NCI-H1048 (cell line): ENCODE measurements around the gene MBOAT2.

Experiments
- DNase-seq: peaks from one replicate; lab custom pipeline; 2025; lab: John Stamatoyannopoulos, UW

The MBOAT2 gene

DNA sequence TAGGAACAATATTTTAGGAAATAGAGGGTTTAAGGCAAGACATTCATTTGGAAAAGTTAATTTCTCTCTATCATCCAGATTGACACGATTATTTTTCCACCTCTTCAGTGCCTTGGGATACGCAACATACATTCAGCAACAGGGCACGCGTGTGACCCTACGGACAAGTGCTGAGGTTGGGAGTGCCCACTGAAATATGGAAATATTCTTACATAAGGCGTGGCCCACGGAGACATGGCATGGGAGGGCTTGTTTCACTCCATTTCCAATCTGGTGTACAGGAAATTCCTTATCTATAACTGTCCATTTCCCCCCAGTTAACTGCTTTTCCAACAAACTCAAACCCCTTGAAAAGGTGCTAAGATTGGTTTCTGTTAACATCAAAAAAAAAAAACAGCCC lies 145.2 kb downstream of the MBOAT2 start:
- no peak for DNase-seq

DNA sequence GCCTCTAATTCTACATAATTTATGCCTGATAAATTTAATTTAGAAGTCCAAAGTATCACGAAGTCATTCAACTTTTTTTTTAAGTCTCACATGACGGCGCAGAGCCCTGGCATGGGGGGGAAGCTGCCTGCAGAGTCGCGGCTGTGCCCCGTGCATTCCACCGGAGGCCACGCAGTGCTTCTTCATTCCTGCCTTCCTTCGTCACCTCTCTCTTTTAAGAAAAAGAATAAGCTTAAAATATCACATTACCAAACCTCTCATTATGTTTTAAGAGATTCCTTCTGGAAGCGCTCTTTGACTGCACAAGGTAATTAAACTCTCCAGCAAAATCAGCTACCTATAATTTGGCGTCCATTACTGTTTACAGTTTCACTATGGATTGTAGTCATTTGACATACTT lies 145.8 kb downstream of the MBOAT2 start:
- no peak for DNase-seq

DNA sequence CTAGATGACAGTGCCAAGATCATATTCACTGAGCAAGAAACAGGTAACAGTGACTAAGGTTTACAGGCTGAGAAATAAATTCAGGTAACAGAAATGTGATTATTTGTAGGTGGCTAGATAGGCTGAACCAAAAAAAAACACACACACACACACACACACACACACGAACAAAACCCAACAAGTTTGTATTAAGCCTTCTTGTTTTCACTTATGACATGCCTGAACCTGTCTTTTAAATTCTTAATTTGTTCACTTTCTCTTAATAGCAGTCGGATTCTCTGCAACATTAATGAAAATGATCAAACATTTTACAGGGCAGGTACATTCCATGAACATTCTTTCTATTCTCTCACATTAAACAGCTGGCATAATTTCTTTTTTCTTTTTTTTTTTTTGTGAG lies 147.3 kb downstream of the MBOAT2 start:
- DNase-seq: no peak

DNA sequence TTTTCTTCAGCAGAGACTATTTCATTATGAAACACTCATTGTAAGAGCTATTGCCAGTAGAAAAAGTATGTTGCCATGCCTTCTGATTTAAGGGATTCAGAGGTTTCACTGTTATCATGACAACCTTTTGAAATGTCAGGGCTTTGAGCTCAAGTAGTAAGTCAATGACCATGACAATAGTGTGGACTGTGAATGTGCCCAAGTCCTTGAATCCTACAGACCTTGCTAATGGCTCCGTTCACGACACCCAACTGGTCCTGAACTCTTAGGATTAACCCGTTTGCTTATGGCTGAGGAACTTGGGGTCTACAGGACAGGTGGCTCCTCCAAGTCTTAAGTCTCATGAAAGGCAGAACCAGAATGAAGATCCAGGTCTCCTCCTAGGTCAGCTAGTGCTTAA lies 148.5 kb downstream of the MBOAT2 start:
- DNase-seq: no peak

DNA sequence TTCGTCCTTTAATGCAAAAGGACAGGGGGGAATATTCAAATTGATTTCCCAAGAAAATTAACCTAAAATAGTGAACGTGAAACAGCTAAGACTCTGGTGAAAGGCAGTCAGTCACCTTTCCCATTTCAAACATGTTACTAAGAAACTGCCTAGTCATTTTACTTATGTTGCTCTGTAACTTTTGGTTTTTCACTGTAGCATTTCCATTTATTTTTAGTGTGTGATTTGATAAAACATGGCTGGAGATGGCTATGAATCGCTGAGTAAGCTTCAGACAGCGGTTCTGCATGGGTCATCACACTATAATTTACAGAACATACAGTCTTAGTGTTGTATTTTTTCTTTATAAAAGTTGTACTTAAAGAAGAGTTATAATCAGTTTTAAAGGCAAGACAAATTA lies 150.1 kb downstream of the MBOAT2 start:
- no peak for DNase-seq

DNA sequence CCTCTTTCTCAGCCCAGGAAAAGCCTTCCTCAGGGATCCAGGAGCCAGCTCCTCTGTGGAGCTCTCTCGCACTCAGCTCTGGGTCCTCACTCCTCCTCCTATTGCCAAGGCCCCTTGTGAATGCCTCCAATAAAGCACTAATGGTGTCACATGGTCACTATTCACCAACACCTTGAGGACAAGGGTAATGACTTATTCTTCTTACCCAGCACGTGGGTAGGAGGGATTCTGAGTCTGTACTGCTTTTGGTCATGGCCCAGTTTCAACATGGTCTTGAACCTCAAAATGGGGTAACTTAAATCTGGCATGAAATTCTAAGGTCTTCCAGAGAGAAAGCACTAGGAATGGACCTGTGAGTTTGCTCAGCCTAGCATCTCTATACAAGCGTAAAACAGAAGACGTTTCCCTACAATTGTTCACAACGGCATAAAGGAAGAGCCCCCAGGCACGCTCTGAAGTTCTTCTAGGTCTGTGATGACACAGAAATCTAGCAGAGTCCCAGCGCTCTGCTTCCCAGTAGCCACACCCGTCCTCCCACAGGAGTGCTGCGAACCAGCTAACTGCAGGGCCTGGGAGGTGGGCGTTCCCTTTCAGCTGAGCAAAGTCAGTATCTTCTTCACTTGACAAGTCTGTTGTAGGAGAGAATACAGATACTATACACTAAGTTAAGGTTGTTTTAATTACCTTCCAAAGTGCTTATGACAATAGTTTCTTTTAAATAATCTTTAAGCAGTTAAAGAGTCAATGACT lies 151.5 kb downstream of the MBOAT2 start:
- no peak for DNase-seq

DNA sequence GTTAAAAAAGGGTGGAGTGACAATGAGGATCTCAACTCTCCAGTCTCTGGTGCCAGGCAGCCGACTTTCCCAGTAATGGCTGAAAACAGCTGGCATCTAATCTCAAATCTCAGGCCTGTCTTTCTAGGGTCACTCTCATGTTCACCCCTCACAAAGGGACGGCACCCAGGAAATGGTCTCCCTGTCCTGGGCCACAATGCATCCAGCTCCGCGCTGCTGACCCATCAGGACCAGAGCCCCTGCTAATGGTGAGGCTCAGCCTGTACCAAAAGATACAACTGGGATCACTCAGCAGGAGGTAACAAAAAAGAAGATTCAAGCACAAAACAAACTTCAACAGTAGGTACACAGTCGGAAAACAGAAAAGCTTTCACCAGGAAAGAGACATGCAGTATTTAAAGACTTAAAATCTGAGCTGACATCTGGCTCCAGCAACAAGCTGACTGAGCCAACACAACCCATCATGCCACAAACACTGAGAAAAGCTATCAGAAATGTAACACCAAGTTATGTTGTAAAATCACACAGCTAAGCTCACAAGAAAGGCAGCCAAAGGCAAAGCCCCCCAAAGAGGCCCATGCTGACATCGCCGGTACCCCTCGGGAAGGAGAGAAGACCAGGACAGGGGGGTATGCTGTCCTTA lies 152.5 kb downstream of the MBOAT2 start:
- DNase-seq: no peak

DNA sequence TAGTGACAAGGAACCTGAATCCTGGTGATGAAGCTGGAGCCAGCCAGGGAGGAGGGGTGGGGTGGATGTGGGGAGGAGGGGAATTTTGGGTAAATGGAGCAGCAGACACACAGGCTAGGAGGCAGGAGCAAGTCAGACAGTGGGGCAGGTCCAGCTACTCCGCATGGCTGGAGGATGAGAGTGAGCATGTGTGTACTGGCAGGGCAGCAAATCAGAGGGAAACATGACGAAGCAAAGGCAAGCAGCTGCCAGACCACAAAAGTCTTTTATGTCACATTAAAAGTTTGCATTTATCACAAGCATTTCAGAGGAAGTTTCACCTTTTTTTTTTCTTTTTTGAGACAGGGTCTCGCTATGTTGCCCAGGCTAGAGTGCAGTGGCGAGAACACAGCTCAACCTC lies 154.2 kb downstream of the MBOAT2 start:
- DNase-seq: no peak

DNA sequence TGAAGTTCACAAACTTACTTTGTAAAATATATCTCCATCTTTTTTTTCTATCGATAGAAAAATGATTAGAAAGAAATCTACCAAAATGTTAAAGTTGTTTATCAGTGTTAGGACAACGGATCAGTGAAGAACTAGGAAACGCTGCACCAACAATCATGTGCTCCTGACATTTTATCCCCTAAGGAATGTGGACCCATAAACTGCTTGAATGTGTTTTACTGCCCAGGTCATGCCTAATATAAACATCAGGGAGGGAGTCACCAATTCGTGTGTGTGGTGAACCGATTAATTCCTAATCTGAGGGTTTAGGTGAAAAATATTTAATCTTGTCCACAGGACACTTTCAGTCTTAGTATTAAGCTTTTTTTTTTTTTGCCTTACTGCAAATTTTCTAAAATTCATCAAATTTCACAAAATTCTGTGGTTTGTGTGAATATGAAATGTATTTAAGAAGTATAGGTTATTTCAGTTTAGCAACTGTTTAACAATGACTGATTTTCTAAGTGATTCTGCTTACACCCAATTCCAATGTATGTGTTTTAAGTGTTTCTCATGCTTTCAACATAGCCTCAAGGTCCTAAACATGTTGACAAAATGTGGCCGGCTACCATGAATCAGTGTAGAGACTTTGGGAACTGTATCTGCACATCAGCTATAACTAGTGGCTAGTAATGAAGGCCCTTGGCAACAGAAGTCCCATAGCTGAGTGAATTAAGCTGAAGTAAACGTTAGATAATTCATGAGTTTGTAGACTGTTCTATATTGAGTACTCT lies 155.0 kb downstream of the MBOAT2 start:
- no peak for DNase-seq

DNA sequence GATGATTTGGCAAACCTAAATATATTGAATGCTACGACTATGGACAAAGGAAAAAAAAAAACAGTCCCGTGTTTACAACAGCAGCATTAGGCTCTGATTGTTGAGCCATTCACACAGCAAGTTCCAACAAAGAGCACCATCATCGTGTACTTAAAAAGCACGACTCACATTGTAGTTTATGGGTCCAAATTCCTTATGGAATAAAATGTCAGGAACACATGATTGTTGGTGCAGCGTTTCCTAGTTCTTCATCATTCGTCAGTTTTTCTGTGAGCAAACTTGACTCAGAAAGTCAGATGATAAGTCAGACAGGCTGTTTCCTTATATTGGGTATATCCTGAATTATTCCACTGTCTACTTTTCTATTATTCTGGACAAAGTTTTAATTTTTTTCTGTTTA lies 156.1 kb downstream of the MBOAT2 start:
- DNase-seq: no peak

DNA sequence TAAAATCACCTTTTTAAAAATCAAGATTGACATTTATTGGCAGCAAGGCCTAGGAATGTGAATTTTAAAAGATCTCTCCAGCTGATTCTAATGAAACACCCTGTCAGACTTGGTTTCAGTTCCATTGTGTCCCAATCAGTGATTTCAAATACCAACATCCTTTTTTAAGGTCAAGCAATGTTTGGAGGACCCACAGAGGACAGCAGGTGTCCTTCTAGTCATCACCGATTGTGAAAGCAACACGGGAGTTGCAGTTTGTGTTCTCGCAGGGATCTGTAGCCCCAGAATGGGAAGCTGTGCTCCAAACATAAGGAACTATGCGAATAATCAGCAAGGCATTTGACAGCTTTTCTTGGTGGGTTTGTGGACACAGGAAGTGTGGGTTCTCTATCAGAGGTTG lies 161.6 kb downstream of the MBOAT2 start:
- DNase-seq: no peak

DNA sequence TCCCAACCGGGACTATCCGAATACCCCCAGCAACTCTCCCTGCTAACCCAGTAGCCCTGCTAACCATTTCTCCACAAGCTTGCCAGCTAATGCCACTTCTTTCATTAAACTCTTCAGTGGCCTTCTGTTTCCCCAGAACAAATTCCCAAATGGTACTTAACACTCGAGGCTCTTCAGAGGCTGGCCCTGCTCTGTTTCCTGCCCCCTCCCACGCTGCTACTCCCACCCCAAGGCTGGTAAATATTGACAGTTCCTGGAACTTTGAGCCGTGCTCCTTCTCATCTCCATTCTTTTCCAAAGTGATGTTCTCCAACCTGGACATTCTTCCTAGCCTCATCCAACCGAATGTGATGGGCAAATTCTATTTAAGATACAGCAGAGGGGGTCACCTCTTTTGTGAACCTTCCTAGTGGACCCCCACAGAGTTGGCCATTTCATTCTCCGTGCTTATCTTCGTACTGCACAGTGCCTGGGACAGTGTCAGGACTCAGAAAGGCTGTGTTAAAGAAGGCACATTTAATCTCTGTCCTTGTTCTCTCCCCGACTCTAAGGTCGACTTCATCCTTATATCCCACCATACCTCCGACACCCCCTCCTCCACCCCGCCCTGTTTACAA lies 162.9 kb downstream of the MBOAT2 start:
- no peak for DNase-seq

DNA sequence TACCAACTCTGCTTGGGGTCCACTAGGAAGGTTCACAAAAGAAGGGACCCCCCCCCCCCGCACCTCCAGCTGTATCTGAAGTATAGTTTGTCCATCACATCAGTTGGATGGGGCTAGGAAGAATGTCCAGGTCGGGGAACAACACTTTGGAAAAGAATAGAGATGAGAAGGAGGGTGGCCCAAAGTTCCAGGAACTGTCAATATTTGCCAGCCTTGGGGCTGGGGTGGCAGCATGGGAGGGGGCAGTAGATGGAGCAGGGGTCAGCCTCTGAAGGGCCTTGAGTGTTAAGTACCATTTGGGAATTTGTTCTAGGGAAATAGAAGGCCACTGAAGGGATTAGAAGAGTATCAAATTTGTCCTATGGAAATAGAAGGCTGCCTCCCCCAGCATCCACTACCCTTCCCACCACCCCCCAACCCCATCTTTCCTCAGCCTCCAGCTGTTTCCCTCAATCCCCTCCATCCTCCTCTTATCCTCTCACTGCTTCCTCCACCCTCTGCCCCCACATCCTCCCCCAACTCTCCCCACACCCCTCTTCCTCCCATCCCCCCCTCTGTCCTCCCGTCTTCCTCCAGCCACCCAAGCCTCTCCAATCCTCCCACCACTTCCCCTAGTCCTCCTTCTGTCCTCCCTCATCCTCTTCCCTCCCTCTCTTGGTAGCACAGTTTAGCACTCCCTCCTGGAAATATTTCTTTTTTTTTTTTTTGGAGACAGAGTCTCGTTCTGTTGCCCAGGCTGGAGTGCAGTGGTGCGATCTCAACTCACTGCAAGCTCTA lies 164.1 kb downstream of the MBOAT2 start:
- DNase-seq: no peak

DNA sequence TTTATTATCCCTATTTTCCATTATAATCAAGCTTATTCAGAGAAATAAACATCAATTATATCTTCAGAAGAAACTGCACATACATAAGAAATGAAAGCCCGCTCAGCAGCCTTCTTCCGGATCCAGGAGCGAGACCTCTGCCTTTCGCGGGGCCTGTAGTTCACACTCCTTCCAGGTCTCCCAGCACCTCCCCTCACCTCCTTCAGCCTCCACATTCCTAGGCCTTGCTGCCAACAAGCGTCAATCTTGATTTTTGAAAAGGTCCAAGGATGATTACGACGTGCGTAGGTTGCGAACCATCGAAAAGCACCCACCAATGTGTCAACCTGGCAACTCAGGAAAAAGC lies 165.7 kb downstream of the MBOAT2 start:
- DNase-seq: no peak

DNA sequence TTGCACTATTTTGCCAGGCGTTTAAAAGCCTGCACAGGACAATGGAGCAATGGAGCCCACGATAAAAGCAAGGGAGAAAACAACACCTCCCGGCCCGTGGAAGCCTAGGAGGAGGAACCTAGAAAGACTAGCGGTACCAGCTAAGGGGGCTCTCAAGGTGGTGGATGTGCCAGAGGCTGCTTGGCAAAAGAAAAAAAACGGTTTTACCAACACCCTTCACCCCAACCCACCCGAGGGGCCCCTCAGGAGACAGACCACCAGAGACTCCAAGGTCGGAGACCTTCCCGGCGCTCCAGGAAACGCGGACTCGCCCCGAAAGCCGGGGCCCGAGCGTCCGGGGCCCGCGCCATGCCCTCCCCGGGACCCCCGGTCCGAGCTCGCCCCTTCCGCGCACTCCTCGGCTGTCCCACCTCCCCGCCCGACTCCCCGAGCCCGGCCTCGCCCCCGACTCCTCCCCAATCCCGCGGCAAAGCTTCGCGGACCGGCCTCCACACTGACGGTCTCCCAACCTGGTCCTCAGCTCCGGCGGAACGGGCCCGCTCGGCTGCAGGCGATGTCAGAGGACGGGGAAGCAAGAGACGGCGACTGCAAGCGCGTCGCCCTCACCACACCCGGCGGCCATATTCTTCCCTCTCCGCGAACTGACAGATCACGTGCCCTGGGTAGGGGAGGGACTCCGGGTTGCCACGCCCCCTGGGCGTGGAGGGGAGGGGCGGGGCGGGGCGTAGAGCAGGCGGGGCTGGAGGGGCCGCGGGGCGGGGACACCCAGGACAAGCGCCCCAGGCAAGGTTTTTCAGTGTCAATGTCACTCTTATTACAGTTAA lies 166.3 kb downstream of the MBOAT2 start, which contains the start of gene KIDINS220:
TSS of gene KIDINS220 (minus strand) at position 643 of the 824 bp plus-strand sequence. CDS start 10,520 bp downstream, outside the sequence.
- peak; percentile 42 for DNase-seq

DNA sequence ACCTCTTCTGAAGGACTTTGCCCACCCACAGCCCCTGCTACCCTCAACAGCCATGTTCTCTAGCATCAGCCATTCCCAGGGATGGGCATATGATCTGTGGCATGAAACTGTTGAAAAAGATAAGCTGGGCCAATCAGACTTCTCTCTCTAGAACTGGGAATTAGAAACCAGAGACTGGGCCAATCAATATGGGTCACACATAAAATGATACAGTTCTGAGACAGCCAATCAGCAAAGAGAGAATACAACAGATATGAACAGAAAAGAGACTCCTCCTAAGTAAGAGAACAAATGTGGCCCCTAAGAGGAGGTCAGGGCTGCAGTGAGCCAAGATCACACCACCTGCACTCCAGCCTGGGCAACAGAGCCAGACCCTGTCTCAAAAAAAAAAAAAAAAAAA lies 168.2 kb downstream of the MBOAT2 start:
- no peak for DNase-seq

DNA sequence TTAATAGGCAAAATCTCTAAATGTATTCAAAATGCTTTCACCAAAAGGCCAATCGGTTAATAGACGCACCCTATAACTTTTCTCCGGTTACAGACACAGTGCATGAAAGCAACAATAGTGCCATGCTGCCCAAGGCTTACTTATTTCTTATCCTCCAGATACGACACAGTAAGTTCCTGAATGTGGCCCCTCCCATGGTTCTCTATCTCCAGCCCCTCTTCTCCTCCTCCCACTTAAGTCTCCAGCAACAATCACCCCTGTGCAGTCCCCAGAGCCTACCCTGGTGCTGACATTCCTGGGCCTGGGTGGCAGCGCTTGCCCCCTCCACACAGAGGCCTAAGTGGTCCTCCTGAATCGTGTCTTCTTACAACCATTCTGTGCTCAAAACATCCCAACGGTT lies 169.6 kb downstream of the MBOAT2 start:
- DNase-seq: no peak

DNA sequence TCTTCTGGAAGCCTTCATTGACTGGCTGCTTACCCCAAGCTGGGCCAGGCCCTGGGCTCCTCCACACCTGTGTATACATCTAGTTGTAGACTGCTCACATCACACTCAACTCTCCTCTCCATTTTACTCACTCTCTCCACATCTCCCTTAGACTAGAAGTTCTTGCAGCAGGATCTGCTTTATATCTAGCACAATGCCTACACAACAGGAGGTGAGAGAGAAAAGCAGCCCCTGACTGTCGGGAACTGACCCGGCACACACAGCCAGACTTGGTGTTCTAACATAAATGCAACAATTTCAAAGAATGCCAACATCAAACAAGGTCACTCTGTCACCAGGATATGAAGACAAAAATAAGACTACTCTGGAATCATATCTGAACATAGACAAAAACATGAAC lies 172.0 kb downstream of the MBOAT2 start:
- no peak for DNase-seq

DNA sequence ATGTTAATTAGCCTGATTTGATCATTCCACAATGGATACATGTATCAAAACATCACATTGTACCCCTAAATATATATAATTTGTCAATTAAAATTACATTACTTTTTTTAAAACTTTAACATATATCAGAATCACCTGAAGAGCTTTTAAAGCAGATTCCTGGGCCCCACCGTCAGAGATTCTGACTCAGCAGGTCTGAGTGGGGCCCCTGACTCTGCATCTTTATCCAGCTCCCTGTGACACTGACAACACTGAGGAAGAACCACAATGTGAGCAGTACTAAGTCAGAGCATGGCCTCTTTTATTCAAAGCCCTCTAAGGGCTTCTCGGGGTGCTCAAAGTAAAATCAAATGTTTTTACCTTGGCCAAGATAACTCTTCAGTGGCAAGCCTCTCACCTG lies 175.8 kb downstream of the MBOAT2 start:
- no peak for DNase-seq

DNA sequence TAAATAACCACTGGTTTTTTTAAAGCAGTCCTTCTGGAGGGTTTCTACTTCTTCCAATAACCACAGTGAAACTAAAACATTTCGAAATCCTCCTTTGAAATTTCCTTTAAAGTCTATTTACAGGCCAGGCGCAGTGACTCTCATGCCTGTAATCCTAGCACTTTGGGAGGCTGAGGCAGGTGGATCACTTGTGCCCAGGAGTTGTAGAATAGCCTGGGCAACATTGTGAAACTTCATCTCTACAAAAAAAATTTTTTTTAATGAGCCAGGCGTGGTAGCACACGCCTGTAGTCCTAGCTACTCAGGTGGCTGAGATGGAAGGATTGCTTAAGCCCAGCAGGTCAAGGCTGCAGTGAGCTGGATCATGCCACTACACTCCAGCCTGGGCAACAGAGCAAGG lies 181.3 kb downstream of the MBOAT2 start:
- no peak for DNase-seq
